GM19452 (cell line): Measurements from ENCODE around the gene PTPRJ.

Experiments used
- ATAC-seq: cut with Tn5 transposase; IDR thresholded peaks from one replicate; pipeline ENCODE4 v1.9.1; 2021; ENCODE audit not compliant: unreplicated experiment

PTPRJ gene

GRCh38 chr11:48056325-48057183 is 76.2 kb downstream of the PTPRJ start:
- ATAC-seq: no peak

DNA sequence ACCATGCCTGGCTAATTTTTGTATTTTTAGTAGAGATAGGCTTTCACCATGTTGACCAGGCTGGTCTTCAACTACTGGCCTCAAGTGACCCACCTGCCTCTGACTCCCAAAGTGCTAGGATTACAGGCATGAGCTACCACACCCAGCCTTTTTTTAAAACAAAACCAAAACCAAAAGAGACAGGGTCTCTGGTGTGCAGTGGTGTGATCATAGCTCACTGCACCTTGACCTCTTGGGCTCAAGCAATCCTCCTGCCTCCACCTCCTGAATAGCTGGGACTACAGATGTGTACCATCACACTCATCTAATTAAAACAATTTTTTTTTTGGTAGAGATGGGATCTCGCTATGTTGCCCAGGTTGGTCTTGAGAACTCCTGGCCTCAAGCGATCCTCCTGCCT is 77.7 kb downstream of the PTPRJ start:
- no peak for ATAC-seq

- ATAC-seq: no peak
These were observed 78.4 kb downstream of the PTPRJ start for GRCh38 chr11:48058788-48059187.

GRCh38 chr11:48062649-48063048 is 82.3 kb downstream of the PTPRJ start:
- no peak for ATAC-seq

DNA sequence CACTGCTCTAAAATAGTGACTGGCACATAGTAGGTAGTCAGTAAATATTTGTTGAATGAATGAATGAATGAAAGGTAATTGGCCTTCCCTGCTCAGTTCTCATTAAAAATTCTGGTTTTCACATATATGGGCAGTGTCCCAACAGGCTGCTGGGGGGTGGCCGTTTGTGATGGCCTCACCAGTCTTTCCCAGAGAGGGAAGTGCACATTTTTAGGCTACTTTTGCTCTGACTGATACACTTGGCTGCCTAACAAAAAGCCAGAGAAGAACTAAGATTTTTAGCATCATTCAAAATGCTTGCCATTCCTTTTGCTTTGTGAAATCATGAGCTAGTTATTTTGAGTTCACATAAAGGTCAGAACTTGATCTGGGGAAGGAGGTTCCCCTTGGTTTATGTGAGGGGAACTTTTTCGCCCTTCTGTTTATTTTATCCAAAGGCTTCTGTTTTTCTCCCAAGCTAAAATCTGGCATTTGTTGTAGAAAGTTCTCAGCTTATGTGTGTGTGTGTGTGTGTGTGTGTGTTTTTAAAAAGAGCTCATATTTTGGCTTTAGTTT is 83.1 kb downstream of the PTPRJ start:
- no peak for ATAC-seq

GRCh38 chr11:48064306-48064705 is 83.9 kb downstream of the PTPRJ start:
- no peak for ATAC-seq

GRCh38 chr11:48066881-48067800 is 86.8 kb downstream of the PTPRJ start:
- ATAC-seq: no peak

DNA sequence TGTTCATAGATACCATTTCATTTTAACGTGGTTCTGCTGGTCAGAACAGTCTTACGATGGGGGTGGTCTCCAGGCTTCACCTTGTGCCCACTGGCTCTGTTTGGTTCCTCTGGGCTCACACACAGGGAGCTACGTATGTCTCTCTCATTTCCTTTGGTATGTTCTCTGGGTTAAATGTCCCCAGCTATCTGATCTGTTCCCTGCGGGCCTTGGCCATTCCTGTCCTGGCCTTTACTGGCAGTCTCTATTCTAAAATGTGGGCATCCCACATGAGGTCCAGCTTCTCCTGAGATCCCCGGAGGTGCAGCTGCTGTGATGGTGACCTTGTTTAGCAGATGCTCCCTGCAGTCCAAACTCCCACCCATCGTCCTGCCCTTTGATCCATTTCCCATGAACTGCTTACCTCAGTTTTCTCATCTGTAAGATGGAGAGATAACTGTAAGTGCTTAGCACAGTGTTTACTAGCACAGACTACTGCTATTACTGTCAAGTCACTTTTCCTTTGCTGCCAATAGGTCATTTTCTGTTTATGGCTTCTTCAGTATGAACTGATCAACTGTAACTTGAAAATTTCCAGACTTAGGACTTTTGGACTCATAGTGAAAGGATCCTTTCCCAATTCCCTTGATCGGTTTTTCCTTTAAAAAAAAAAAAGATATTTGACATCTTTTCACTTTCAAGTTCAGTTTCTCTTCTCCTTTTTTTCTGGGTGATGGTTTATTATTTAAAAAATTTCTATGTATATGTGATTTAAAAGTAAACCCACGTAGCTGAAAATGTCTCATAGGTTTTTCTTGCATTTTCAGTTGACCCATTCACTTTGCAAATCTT is 92.9 kb downstream of the PTPRJ start:
- no peak for ATAC-seq

- ATAC-seq: no peak
These were observed 94.2 kb downstream of the PTPRJ start for GRCh38 chr11:48074425-48075181.

GRCh38 chr11:48075637-48076036 is 95.3 kb downstream of the PTPRJ start:
- no peak for ATAC-seq

- ATAC-seq: no peak
These were observed 96.9 kb downstream of the PTPRJ start for GRCh38 chr11:48077251-48077650.

GRCh38 chr11:48078689-48079088 is 98.3 kb downstream of the PTPRJ start:
- ATAC-seq: no peak

DNA sequence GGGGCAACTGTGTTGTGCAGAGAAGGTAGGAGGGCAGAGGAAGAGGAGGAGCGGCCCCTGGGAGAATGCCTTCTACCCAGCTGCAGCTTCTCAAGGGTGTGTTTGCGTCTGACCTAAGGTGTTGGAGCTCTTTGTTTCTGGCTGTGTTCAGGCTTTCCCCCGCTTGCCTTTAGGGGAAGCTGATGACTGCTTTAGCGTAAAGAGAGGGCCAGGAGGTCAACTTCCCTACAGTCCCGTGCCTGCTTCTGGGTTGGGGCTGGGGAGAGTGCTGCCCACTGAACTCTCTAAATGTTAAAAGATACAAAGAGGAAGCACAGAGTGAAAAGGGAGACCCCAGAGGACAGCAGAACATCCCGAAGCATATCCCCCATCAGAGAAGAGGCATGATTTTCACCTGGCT is 99.2 kb downstream of the PTPRJ start:
- ATAC-seq: no peak

DNA sequence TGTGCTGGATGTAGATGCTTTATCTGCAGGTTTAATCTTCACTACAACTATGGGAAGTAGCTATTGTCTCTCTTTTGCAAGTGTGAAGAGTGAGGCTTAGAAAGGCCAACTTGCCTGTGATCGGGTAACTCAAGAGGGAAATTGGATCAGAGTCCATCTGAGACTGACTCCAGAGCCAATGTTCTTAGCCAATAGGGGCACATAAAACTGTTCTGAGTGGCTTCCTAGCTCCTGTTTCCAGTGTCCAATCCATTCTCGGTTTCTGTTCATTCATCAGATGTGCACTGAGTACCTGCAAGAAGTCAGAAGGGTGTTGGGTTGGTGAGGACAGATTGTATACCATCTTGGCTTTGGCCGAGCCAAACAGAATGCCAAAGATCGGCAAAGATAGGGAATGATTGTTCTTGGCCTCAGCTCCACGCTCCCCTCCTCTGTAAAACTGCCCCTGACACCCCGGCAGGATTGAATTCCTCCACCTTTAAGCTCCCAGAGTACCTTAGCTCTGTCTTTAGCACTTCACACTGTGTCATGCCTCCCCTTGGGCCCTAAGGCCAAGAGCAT is 100.0 kb downstream of the PTPRJ start:
- ATAC-seq: no peak

DNA sequence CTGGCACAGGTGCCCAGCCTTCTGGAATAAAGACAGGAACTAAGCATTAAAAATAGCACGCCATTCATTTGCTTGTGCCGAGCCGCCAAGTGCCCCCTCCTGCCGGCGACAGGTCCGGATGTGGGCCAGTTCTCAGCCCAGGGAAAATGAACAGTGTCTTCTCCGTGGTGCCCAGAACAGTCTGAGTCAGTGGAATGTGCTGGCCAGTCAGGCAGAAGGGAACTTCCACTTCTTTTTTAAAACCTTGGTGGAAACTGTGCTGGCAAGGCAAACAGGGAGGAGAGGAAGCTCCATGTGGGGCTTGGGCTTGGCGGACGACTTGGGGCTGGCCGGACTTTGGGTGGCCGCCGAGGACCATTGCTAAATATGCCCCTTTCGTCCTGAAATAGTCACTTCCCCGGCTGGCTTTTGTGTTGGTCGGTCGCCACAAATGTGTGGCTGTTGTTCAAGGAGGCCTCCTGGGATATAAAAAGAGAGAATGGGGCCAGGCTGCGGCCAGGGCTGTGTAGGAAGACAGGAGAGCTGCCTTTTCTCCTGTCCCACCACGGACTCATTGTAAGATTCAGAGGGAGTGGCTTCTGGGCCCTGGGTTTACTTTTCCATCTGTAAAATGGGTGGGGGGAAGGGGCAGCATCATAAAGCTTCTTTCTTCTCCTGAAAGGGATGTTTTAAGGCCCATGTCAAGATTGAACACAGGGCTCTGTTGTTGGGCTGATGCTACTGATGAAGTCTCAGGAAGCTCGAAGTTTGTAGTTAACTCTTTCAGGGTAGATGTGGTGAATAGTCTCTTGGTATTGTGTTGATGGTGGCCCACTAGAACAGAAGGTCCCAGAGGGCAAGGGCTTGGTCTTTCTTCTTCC is 101.0 kb downstream of the PTPRJ start:
- ATAC-seq: no peak

DNA sequence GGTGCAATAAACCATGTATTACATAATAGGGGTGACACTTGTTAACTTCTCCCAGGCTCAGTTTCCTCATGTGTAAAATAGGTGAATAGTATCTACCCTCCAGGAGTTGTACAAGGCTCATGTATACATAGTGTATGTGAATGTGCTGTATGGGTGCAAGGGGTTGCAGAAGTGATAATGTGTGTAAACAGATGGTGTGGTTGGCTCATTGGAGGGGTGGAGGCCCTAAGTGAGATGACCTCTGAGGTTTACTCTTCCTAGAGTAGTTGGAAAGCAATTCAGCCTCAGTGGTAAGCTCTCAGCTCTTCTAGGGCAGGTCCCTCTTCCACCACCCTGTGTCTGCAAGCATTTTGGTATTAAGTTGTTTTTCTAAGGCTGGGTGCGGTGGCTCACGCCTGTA is 102.4 kb downstream of the PTPRJ start:
- ATAC-seq: no peak

- ATAC-seq: no peak
These were observed 103.1 kb downstream of the PTPRJ start for GRCh38 chr11:48083421-48083820.

DNA sequence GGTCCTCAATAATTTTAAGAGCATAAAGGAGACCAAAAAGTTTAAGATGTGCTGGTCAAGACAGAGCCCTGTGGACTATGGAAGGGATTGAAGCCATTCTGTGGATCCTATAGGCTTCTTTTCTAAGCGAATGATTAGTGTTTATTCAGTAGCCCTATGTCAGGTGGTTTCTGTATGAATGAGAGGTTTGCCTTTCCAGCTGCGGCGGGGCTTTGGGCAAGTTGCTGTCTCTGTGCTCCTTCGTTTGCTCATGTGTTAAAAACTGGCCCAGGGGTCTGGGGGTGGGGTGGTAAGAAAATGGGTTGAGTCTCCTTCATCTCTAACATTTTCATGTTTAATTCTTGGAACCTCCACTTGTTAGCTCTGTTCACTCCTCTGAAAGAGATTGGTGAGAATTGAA is 105.3 kb downstream of the PTPRJ start:
- no peak for ATAC-seq

DNA sequence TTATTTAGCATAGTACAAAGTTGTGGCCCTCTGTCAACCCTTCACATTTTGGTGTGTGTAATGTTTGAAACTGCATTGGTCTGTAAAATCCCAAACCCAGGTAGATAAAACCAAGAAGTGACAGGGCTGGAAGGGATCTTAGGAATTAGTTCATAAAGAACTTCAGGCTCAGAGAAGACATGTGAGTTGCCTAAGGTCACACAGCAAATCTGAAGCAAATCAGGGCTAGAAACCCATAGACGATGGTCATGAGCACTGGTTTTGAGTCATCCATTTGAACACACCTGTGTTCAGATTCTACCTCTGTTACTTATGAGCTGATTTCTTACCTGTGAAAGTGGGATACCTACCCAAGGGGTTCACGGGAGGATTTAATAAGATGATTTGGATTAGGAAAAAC is 107.1 kb downstream of the PTPRJ start:
- ATAC-seq: no peak
